Measurements from ENCODE around the gene ANKRD30A. TPM values are rescaled to one million over a fixed set of nuclear protein-coding genes. Genes with fewer than 3 reads are reported as not detected.

The ANKRD30A gene
- total and polyA plus RNA-seq, 2 experiments from 2014 or later: not detected

DNA sequence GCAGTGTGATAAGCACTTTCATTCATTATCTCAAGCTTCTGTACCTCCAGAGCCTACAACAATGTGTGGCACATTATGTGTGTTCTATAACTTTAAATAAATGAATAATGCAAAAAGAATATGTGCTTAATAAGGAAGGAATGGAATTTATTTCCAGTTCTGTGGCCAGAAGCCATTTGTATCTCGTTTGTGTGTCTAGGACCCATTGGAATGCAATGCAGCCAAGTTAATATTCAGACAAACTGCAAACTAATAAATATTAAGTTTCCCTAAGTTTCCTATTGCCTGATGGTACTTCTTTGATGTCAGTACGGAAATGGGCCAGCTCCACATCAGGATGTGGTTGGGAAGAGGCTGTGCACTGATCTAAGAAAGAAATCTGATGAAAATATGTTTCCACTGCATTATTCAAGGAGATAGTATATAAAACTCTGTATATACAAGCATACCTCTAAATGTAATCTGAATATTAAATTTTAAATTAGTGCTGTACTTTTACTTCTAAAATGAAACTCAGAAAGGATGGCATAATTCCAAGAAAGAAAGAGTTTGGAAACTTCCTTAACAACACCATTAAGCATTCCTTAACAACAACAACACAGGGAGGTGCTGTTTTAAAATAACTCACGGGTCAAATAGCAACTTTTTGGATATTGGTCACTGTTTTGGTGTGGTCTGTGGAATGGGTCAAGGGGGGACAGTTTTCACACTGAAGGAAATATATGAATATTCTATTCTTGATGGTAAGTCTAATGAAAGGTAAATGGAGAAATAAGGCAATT is 29.4 kb upstream of the ANKRD30A start (continued):
- TF ChIP-seq STAT1 (IDR thresholded peaks at IDR 0.05; ENCODE audit: unreplicated experiment): no peak
- no peak for TF ChIP-seq REST (IDR thresholded peaks at IDR 0.05; ENCODE audit: unreplicated experiment)
- no peak for TF ChIP-seq JUNB (IDR thresholded peaks at IDR 0.05; ENCODE audit: unreplicated experiment)
- no peak for TF ChIP-seq EZH2phosphoT487 (IDR thresholded peaks at IDR 0.05; ENCODE audit: unreplicated experiment)
- TF ChIP-seq, protein P1, sequence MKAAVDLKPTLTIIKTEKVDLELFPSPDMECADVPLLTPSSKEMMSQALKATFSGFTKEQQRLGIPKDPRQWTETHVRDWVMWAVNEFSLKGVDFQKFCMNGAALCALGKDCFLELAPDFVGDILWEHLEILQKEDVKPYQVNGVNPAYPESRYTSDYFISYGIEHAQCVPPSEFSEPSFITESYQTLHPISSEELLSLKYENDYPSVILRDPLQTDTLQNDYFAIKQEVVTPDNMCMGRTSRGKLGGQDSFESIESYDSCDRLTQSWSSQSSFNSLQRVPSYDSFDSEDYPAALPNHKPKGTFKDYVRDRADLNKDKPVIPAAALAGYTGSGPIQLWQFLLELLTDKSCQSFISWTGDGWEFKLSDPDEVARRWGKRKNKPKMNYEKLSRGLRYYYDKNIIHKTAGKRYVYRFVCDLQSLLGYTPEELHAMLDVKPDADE (IDR thresholded peaks at IDR 0.05): no peak

DNA sequence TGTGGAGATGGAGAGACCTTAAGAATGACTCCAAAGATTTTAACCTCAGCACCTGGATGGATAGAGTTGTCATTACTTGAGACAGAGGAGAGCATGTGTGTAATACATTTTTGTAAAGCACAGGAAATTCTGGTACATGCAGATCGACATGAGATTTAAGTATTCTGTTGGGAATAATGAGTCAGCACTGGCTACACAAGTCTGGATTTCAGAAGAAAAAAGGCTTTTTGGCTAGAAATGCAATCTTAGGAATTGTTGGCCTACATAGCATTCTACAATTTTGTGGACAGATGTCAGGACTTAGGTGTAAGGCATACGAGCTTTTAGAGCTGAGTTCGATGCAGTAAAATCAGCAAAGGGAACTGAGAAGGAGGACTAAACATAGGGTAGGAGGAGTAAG is 24.1 kb upstream of the ANKRD30A start:
- Histone ChIP-seq H3K27ac (ENCODE audit: low read depth) (no peak overlapping the region), H3K4me1 (ENCODE audit: insufficient read depth) (no peaks in the 10 kb centered on the region), H3K79me2 (replicated peaks; ENCODE audit: insufficient read depth) (no peaks in the 10 kb centered on the region), H3K4me3 (no peak overlapping the region), H2AFZ (no peak overlapping the region), H3K9me2 (ENCODE audit: insufficient read depth) (no peaks in the 10 kb centered on the region), H3F3A (replicated peaks; ENCODE audit: low read depth) (no peaks in the 10 kb centered on the region), H4K20me1 (replicated peaks; ENCODE audit: insufficient read depth) (no peaks in the 10 kb centered on the region), H3K27me3 (ENCODE audit: insufficient read depth) (no peaks in the 10 kb centered on the region), H3K4me2 (no peak overlapping the region), H3K36me3 (ENCODE audit: insufficient read depth) (peaks cover 5% of the 10 kb centered on the region; the same call in 1 of the 2 replicates)
- Mint-ChIP-seq H3K9me3 (peaks cover 79% of the 10 kb centered on the region), H3K4me1 (no peaks in the 10 kb centered on the region), H3K36me3 (ENCODE audit: low read depth) (peaks cover 25% of the 10 kb centered on the region), H3K4me3 (no peak overlapping the region), H3K27me3 (ENCODE audit: insufficient read depth, low read depth, poor library complexity) (no peaks in the 10 kb centered on the region), H3K27ac (no peak overlapping the region)
- no peak for DNase-seq (ENCODE audit: low spot score)
- ATAC-seq: no peak
- TF ChIP-seq POLR2AphosphoS5 (IDR thresholded peaks at IDR 0.05; ENCODE audit: low read depth): no peak

DNA sequence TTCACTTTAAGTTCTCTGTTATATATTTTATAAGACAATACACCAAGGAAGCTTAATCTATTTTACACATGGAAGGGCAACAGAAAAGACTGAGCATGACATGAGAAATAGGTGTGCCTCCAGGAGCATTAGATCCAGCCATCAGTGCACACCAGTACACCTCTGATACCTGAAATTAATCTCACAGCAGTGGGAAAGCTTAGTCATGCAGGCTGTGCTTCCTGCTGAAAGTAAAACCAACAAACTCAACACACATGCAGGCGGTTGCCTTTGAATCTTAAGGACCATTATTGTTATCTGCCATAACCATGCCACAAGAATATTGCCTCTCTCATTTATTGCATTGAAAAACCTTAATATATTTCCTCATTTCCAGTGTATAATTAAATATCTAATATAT is 16.4 kb upstream of the ANKRD30A start:
- no peak overlapping the region for H3K27ac ChIP-seq (ENCODE audit: low read depth)
- H4K20me1 ChIP-seq (replicated peaks; ENCODE audit: insufficient read depth): no peaks in the 10 kb centered on the region
- H3K4me3 ChIP-seq: no peak overlapping the region
- Mint-ChIP-seq H3K36me3 (ENCODE audit: low read depth) (peaks cover 28% of the 10 kb centered on the region), H3K4me1 (no peaks in the 10 kb centered on the region), H3K4me3 (no peak overlapping the region), H3K9me3 (peaks cover 79% of the 10 kb centered on the region), H3K27me3 (ENCODE audit: insufficient read depth, low read depth, poor library complexity) (no peaks in the 10 kb centered on the region), H3K27ac (no peak overlapping the region)
- no peaks in the 10 kb centered on the region for H3K79me2 ChIP-seq (replicated peaks; ENCODE audit: insufficient read depth)
- no peaks in the 10 kb centered on the region for H3K9me2 ChIP-seq (ENCODE audit: insufficient read depth)
- TF ChIP-seq CTCF (conservative IDR thresholded peaks at IDR 0.05; ENCODE audit: low read depth in 2 of 2): no peak
- no peaks in the 10 kb centered on the region for H3K27me3 ChIP-seq (ENCODE audit: insufficient read depth)
- H3F3A ChIP-seq (replicated peaks; ENCODE audit: low read depth): no peaks in the 10 kb centered on the region
- ATAC-seq (no peak), DNase-seq (ENCODE audit: low spot score) (no peak)
- H3K4me1 ChIP-seq (ENCODE audit: insufficient read depth): no peaks in the 10 kb centered on the region
- H3K4me2 ChIP-seq: no peak overlapping the region
- H2AFZ ChIP-seq: no peak overlapping the region
- no peaks in the 10 kb centered on the region for H3K36me3 ChIP-seq (ENCODE audit: insufficient read depth)

All from GM23338 (cell line).